SKM-1 (cell line): Measurements from ENCODE around the gene UBE2N.
"Not testable (repeated sequence)": the region's sequence is repeated elsewhere in the genome, so short reads cannot be mapped to it uniquely, and the experiment has no call there.

Source experiments
- DNase-seq: peaks from one replicate; lab custom pipeline; 2025; ENCODE audit not compliant: unreplicated experiment; lab: John Stamatoyannopoulos, UW

The UBE2N gene

DNA sequence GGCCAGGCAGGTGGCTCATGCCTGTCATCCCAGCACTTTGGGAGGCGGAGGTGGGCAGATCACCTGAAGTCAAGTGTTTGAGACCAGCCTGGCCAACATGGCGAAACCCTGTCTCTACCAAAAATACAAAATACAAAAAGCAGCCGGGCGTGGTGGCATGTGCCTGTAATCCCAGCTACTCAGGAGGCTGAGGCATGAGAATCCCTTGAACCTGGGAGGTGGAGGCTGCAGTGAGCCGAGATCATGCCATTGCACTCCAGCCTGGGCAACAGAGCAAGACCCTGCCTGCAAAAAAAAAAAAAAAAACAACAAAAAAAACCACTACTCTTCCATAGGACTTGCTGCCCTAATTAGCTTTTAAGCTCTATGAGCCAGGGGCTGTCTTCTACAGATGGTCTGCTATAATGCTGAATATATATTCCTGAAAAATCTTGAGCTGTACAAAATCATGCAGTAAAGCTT lies 59.7 kb downstream of the UBE2N start:
- not testable (repeated sequence) for DNase-seq

DNA sequence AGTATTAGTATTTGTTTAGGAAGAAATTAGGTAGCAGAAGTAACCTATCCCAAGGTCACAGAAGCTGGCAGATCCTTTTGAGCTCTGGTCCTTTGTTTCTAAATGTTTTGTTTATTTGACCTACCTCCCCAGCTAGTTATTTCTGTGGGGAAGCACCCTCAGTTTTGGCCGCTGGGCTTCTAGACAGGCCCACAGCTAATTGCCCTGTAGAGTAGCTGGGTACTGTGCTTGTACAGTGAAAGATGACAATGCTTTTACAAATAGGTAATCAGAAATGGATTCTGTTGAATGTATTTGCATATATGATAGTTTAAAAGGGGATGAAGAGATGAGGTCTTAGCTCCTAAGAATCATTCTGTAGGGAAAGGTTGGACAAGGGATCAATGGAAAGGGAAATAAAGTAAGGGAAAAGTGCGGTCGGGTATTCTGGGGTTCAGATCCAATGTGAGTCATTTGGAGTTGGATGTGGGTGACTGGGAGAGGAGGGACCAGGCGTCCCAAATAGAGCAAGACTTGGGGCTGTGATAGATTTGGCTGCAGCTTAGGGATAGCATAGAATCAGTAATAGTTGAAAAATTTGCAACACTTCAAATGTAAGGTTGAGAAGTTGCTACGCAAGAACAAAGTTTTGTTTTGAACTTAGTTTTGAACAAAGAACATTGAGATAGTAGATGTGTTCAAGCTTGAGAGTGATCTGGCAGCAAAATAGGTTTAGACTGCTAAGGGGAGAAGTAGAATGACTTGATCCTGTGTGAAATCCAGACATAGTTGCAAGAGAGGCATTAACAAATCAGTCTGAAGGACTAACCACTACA lies 60.4 kb downstream of the UBE2N start:
- DNase-seq = no peak

DNA sequence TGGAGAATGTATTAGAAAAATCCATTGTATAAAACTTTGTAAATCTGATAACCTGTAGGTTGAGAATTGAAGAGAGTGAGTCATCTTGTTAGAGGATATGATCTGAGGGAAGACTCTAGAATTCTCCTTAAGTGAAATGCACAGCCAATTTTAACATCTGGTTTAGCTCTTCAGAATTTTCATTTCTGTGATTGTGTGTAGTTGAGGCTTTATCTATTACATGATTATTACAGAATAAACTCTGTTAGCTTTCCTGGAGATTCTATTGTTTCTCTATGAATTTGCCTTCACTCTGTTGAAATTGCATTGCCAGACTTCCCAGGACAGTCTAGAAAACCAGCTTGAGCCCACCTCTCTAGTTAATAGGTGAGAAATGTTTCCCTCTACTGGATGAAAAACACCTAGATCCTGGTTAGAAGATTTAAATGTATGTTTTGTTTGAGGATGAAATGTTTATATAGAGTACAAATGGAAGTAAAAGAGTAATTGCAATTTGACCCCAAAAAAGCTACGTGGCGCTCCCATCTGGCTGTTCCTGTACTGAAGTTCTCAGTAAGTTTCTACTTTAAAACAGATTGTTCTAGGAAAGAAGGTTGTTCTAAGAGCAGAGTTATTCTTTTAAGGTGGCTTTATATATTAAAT lies 61.1 kb downstream of the UBE2N start:
- DNase-seq = no peak

DNA sequence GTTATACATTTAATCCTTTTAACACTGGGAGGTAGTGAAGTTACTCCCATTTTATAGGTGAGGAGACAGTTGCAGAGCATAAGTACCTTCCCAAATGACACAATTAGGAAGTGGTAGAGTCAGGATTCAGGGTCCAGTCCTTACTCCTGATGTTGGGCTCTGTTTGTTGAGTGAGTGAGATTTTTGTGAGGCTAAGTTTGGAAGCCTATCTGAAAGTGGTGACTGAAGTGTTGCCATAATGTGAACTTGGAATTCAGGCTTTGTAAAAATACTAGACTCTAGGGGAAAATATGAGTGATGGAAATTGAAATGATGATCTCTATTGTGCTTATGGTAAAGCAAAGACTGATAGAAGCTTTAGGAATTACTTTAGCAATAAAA lies 61.8 kb downstream of the UBE2N start:
- no peak for DNase-seq

DNA sequence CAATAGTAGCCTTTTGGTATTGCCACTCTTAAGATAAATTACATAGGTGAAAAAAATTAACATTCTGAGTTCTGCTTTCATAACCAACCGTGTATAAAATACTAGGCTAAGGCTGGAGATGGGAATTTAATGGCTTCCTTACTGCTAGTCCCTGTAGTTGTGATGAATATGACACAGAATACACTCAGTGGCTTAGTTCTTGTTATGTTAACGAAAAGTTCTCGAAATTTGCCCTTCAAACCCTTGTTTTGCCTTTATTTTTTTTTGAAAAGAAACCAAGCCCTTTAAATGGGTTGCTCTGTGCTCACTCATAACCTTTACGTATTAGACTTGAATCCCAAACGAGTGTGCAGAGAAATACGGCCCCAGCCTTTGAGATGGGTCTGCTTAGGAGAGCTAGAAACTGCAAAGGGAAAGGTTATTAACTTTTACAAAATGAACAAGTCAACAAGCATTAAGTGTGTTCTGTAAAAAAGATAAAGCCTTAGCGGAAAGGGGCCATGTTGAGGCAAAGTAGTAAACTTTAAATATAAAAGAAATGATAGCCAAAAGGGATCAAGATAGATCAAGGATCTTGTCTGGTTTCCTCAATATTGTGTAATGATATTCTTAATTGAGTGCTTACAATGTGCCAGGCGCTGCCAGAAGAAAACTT lies 62.3 kb downstream of the UBE2N start:
- DNase-seq = no peak

DNA sequence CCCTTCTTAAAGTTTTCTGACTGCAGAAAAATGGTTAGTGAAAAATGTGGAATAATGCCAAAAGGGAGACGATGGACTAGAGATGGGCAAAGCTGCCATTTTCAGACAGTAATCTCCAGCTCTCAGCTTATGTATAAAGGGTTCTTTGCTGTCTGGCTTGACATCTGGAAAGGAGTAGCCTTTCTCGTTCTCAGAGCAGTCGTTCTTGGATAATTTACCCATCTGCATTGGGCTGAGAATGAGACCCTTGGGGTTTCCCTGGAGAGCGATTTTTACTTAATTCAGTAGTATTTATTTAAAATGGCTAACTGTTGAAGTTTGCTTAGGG lies 62.8 kb downstream of the UBE2N start:
- no peak for DNase-seq

DNA sequence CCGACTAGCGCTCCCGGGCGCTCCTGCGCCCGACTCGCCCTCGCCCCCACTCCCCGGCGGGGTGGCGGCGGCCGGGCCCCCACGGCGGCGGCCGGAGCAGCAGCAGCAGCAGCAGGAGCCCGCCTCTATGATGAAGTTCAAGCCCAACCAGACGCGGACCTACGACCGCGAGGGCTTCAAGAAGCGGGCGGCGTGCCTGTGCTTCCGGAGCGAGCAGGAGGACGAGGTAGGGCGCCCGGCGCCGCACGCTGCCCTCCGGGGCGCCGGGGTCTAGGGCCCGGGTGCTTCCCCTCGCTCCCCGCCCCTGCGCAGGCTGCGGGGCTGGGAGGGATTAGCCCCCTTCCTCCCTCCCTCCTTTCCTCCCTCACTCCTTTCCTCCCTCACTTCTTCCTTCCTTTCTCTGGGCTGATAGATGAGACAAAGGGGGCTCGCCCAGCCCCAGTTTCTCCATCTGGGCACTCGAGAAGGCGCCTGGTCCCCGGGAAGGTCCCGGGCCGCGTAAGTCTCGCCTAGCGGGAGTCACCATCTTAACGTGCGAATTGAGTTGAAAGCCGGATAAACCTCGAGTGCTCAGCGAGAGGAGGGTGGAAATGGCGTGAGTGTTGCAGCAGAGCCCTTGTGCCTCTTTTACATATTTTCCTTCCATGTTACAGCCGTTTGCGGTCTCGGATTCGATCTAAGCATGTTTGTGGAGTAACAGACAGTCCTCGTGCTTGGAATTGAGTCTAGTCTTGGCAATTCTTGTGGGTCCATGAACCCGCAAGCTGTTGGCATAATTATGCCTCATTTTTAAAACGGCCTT lies 63.4 kb downstream of the UBE2N start:
- DNase-seq = not testable (repeated sequence)

DNA sequence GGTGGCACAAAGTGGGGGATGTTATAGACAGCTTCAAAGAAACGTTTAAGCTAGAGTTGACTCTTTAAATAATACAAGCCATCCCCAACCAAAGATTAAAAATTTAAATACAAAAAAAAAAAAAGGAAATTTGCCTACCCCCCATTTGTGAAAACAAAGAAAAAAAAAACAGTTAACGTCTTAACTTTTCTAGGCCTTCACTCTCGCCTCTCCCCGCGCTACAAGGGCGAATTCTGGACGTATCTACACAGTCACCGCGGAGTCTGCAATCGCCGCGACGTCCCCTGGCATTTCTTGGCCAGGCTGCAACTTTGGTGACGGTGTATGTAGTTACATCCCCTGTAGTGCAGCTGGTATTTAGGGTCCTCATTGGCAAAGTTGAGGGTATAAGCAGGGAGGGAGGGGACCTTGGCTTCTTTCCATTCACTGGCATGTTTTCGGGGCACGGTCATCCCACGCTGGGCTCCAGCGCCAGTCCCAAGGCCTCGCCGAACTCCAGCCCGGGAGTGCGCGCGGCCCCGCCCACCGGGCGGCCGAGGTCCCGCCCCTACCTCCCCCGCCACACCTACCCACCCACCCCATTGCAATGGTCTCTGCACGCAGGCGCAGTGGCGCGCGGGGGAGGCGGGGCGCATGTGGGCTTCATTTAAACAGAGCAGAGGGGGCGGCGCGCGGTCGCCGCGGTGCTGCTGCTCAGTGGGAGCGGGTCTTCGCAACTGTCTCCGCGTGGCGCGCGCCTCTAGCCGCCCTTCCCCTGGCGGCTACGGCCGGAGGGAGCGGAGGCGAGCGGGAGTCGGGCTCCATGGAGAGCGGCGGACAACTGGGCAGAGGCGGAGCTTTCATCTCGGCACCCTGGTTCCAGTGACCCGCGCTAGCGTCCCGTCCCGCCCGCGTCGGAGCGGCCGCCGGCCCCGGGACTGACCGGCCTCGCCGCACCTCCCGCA lies 64.2 kb downstream of the UBE2N start, which contains the start of gene NUDT4:
Gene NUDT4 (plus strand): TSS at position 674 of the 944 bp plus-strand sequence. CDS start 398 bp downstream, outside the sequence.
- DNase-seq = peak; percentile 36

DNA sequence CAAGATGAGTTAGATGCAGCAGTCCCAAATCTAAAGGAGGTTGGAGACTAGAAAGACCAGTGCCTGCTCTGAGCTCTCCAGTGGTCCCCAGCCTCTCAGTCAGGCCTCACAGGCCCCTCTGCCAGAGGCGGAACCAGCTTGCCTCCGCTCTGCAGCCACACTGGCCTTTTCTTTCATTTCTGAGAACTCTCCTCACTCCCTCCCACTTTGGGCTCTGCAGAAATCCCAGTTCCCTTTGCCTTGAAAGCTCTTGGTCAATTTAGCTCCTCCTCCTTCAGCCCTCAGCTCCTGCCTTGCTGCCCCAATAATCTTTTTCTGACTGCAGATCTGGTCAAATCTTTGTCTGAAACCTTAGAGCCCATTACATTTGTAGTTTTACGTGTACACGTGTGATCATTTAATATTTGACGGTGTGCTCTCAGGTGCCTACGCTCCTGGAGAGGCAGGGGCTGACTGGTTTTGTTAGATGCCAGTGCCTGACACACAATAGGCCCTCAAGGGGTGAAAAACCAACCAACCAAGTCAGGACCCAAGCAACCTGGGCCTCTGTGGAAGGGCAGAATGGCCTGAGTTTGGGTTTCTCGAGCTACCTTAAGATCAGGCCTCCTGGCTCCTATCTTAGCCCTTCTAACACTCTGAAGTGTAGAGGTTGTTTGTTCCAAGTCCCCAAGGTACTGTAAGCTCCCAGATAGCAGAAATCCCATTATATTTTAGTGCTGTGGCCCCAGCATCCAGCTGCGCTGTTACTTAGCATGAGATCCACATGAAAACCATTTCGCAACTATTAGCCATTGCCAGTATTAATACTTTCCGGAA lies 65.1 kb downstream of the UBE2N start:
- DNase-seq = no peak

DNA sequence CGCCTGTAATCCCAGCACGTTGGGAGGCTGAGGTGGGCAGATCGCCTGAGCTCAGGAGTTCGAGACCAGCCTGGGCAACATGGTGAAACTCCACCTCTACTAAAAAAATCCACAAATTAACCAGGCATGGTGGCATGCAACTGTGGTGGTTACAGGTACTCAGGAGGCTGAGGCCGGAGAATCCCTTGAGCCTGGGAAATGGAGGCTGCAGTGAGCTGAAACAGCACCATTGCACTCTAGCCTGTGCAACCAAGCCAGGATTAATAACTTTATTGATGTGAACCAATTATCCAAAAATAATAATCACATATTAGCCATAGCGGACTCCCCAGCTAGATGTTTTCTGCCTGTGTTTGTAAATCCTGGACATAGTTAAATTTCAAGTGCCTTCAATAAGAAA lies 65.8 kb downstream of the UBE2N start:
- no peak for DNase-seq

DNA sequence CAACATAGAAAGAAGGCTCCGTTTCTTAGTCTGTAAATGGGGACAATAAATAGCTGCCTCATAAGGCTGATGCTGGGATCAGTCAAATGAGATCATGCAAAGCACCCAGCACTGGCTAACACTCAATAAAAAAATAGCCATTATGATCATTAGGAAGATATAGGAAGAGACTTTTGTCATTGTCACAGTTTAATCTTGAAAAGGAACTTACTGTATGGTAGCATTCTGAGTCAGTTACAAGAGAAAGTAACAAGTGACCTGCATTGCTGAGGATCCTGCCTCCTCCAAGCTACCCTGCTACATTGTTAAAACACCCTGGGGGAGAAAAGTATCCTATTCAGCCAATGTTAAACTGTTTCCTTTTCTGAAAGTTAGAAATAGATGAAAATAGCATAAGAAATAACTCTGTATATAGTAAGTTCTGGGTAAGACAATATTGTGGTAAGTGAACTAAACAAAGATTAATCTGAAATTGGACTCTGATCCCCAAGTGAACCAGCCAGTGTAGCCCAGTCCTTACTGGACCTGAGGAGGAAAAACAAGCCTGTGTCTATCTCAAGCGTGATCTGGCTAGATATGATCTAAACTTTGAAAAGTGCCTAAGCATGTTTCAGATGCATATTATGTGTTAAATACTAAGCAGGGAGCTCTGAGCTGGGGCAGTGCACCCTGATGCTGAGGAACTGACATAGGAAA lies 67.6 kb downstream of the UBE2N start:
- no peak for DNase-seq

DNA sequence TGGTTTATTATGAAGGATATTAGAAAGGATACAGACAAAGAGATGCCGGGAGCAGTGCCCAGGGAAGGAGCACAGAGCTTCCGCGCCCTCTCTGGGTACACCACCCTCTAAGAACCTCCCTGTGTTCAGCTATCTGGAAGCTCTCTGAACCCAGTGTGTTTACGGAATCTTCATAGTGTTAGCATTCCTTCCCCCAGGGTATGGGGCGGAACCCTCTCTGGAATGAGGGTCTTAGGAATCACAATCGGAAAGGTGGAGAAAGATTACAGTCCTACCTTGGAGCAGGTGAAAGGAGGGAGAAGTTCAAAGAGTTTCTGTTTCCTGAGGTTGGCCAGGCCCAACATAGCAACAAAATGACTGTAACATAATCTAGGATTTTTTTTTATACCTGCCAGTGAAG lies 70.8 kb downstream of the UBE2N start:
- no peak for DNase-seq

DNA sequence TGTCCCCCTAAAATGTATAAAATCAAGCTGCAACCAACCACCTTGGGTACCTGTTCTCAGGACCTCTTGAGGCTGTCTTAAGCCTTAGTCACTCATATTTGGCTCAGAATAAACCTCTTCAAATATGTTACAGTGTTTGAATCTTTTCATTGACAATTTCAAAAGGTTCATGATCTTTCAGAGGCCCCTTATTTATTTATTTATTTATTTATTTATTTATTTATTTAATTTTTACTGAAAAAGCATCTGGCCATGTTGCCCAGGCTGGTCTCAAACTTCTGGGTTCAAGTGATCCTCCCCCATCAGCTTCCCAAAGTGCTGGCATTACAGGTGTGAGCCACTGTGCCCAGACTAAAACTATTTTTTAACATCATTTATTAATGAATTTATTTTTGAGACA lies 72.2 kb downstream of the UBE2N start:
- no peak for DNase-seq

DNA sequence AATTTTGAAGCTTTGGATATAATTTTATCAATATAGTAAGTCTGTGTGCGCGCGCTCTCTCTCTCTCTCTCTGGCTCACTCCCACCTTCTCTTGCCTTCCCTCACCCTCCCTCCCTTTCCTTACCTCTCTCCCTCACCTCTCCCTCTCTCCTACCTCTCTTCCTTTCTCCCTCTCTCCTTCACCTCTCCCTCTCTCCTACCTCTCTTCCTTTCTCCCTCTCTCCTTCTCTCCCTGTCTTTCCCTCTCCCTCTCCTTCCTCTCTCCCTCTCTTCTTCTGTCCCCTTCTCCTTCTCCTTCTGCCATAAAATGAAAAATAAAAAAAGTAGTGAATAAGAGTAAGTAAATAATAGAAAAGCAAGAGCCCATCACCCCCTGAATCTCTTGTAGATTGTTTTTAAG lies 73.0 kb downstream of the UBE2N start:
- DNase-seq = no peak

DNA sequence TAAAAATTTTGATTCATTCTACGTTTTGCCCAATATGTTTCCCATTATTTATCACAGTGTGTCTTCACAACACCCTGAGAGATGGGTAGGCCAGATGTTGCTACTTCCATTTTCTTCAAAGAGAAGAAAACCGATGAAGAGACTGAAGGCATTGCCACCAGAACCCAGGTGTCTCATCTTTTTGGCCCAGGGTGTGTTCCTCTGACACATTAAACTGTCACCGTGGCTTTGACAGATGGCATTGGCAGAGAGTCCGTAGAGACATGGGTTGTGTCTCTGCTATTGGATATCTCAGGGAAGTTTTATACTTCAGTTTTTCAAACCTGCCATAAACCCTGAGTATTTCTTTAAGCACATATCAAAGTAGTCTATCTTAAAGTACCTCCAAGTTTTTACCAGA lies 75.3 kb downstream of the UBE2N start:
- DNase-seq = no peak

DNA sequence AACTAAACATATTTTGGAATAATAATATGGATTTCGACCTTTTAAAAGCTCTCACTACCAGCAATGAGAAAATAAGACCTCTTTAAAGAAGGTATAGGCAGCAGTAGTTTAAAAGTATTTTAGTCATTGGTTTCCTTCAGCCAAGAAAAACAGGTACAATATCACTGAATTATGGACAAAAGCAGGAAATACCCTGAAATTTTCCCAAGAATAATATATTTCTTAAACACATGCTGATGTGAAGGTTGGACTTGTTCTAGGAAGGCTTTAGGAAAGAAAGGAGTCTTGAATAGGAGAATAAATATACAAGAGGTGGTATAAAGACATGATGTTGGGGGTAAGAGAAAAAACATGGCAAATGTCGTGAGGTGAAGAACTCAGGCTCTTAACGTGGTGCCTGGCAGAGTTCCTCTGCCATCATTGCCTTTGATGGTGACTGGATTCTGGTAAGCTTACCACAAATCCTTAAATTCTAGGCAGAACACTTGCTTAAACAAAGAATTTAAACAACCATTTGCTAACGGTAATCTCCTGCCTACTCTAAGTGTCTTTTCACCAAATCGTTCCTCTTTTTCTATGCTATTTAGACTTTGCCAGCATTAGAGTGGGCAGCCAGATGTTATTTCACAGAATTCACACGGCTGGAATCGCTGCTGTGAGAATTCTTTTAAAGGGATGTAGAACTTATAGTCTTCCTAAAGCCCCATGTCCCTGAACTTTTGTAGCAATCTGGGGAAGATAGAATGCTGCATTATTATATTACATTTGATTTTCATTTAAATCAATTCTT lies 75.9 kb downstream of the UBE2N start:
- DNase-seq = no peak

DNA sequence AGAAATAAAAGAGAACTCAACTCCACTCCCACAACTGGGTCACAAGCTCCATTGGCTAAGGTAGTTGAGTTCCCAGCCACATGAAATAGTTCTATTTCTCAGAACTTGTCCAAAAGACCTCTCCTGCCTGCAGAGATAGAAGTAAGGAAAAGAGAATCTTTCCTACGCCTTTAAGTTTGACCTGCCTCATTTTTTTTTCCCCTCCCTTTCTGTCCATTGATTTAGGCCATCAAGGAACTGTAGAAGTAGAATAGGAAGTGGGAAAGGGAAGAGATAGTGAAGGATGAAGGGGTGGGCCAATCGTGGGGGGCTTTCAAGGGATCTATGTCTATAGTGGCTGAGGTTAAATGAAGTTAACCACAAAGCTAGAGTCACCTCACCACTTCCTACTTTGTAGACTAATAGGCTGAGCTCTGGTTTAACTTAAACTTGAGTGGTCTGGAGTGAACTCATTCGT lies 77.9 kb downstream of the UBE2N start:
- DNase-seq = no peak
